ENCODE data around the gene CCT3.

Gene CCT3

DNA sequence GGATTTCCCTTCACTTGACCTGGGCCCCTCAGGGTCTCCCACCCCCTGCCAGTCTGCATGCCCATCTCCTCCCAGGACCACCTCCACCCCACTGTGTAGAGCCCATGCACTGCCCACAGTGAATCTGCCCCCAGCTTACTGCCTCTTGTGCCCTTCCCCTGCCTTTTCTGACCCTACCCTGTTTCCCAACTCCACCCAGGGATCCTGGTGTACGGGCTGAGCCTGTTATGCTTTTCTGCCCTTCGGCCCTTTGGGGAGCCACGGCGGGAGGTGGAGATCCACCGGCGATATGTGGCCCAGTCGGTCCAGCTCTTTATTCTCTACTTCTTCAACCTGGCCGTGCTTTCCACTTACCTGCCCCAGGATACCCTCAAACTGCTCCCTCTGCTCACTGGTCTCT, 52.0 kb downstream of the CCT3 start:
- H3K4me3 ChIP-seq, result no peak overlapping the region
- TF ChIP-seq, protein P1, sequence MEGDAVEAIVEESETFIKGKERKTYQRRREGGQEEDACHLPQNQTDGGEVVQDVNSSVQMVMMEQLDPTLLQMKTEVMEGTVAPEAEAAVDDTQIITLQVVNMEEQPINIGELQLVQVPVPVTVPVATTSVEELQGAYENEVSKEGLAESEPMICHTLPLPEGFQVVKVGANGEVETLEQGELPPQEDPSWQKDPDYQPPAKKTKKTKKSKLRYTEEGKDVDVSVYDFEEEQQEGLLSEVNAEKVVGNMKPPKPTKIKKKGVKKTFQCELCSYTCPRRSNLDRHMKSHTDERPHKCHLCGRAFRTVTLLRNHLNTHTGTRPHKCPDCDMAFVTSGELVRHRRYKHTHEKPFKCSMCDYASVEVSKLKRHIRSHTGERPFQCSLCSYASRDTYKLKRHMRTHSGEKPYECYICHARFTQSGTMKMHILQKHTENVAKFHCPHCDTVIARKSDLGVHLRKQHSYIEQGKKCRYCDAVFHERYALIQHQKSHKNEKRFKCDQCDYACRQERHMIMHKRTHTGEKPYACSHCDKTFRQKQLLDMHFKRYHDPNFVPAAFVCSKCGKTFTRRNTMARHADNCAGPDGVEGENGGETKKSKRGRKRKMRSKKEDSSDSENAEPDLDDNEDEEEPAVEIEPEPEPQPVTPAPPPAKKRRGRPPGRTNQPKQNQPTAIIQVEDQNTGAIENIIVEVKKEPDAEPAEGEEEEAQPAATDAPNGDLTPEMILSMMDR (IDR thresholded peaks at IDR 0.05), result no peak
- no peak overlapping the region for H3K27ac ChIP-seq
- DNase-seq (ENCODE audit: low spot score), result no peak

DNA sequence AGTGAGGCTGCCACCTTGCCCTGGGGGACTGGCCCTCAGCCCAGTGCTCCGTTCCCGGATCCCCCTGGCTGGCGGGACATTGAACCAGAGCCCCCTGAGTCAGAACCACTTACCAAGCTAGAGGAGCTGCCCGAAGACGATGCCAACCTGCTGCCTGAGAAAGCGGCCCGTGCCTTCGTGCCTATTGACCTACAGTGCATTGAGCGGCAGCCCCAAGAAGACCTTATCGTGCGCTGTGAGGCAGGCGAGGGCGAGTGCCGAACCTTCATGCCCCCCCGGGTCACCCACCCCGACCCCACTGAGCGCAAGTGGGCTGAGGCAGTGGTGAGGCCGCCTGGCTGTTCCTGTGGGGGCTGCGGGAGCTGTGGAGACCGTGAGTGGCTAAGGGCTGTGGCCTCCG, 52.7 kb downstream of the CCT3 start:
- no peak overlapping the region for H3K27ac ChIP-seq
- TF ChIP-seq, protein P1 (IDR thresholded peaks at IDR 0.05), result no peak
- no peak overlapping the region for H3K4me3 ChIP-seq
- DNase-seq (ENCODE audit: low spot score), result no peak

DNA sequence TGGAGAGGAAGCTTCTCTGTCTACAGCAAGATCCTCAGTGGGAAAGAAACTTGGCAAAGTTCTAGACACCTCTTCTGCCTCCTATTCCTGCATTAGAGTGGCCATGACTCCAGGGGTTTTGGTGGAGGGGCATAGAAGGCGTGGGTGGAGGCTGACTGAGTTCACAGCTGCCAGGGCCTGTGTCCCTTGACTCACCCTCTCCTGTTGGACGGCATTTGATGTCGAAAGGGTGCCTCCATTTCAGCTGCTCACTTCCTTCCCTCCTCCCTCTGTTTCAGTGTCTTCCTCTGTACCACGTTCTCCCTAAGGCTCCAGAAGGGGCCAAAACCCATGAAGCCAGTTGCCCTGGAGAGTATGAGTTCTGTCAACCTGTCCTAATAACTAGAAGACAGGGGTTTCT, 53.3 kb downstream of the CCT3 start:
- H3K27ac ChIP-seq, result no peak overlapping the region
- DNase-seq (ENCODE audit: low spot score), result no peak
- TF ChIP-seq, protein P1 (IDR thresholded peaks at IDR 0.05), result no peak
- no peak overlapping the region for H3K4me3 ChIP-seq

DNA sequence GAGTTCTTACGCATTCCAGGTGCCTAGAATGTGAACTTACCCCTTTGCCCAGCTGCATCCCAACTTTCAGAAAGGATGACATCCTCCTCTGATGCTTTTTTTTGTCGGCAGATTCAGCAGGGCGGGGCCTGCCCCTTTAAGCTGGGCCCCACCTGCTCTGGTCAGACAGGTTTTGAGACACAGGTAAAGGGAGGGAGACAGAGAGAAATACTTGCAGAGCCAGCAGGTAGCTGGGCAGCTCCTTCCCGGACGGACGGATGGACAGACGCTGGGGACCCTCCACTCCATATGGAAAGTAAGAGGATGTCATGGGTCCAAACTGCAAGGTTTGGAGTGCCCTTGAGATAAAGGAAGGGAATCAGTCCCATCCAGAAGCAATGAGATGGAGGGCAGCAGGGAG, 54.0 kb downstream of the CCT3 start, which contains the start of gene TMEM79:
Gene TMEM79 (plus strand): TSS at position 214 of the 400 bp plus-strand sequence. CDS start 902 bp downstream, outside the sequence.
- Histone ChIP-seq H3K4me3 (peak within 1 kb of the TSS; percentile 89), H3K27ac (peak within 1 kb of the TSS in 1 of 2 donors; percentile 90)
- TF ChIP-seq, protein P1 (IDR thresholded peaks at IDR 0.05), result no peak
- no peak for DNase-seq (ENCODE audit: low spot score)

DNA sequence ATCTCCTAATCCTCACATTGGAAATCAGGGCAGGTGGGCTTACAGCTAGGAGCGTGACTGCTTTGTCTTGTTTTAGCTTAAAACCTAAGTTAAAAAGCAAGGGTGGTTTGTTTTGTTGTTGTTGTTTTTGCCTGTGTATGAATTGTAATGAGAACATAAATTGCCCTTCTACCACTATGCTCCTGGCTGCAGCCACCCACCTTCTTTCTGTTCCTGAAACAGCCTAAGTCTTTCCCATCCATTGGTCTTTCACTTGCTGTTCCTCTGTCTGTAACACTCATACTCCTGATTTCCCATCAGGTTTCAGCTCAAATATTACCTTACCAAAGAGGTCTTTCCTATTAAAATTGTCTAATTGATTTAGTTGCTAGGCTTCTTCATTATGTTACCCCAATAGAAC, 54.6 kb downstream of the CCT3 start:
- Histone ChIP-seq H3K27ac (no peak overlapping the region), H3K4me3 (peak overlapping the region; percentile 89)
- DNase-seq (ENCODE audit: low spot score), result no peak
- TF ChIP-seq, protein P1 (IDR thresholded peaks at IDR 0.05), result no peak

DNA sequence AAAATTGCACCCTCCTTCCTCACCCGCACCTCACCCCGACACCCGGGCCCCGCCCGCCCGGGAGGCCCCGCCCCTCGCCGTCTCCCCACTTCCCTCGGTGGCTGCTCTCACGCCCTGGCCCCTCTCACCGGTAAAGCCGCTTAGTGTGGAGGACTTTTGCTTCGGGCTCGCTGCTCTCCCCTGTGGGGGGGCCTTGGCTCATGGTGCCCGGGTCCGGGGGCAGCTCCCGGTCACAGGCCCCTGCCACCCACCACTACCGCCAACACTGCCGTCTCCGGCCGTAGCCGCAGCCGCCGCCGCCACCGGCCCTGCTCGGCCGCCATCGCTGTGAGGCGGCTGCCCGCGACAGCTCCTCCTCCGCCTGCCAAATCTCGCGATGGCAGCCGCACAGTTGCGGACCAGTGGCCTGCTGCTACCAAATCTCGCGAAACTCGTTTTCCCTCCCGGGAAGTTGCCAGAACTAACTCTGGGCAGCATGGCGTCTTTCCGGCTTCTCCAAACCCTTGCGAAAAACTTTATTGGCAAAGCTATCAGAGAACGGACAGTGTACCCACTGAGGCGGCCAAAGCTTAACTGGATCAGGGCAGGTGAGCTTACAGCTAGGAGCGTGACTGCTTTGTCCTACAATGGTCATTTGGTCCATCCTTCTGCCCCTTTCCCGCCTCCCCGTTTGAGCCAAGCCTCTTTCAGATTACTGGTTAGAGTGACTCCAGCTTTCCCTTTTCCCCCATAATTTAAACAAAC, 55.4 kb downstream of the CCT3 start, which contains the start of gene SMG5:
Gene SMG5 (minus strand): TSS at position 347 of the 744 bp plus-strand sequence. CDS start 145 bp downstream, at position 202.
- peak within 1 kb of the TSS; percentile 89 for H3K4me3 ChIP-seq
- peak within 1 kb of the TSS; percentile 61 to 90 for H3K27ac ChIP-seq
- peak; percentile 97 for DNase-seq (ENCODE audit: low spot score)
- TF ChIP-seq, protein P1 (IDR thresholded peaks at IDR 0.05), result no peak

Data from coronary artery (tissue), 2 donors.